Breast epithelium (tissue), 4 donors: ENCODE measurements around the gene CLEC11A. TPM values are rescaled to one million over a fixed set of nuclear protein-coding genes. Genes with fewer than 3 reads are reported as not detected.

Experiments used
- DNase-seq, 2 donors: peaks; one replicate each; pipeline ENCODE4 v3.0.0-alpha.2; 2019; ENCODE audit warnings: low spot score in 2 of 2
- H3K27ac ChIP-seq, 2 donors: fragments of 200-600 bp; sonication (generic) in 1 of 2; one replicate each; pipeline ENCODE4 v1.5.1; 2016 to 2019; ENCODE audit warnings: mild to moderate bottlenecking in 1 of 2
- H3K27me3 ChIP-seq, 2 donors: fragments of 200-600 bp; sonication (generic) in 1 of 2; one replicate each; pipeline versions ENCODE4 v1.5.1 to v1.6.0; 2017 to 2019; ENCODE audit warnings: control low read depth in 1 of 2, mild to moderate bottlenecking in 1 of 2
- H3K36me3 ChIP-seq: fragments of 200-600 bp; one replicate; pipeline ENCODE4 v1.5.1; 2019
- H3K4me1 ChIP-seq, 2 donors: fragments of 200-600 bp; sonication (generic); one replicate each; pipeline ENCODE4 v1.5.1; 2016 to 2019; ENCODE audit warnings: control low read depth in 1 of 2
- H3K4me3 ChIP-seq, 3 donors: fragments of 200-600 bp; sonication (generic); 1 replicate in 2 of 3; 2 replicates in 1 of 3; pipeline ENCODE4 v1.5.1; 2016 to 2019; ENCODE audit warnings: mild to moderate bottlenecking in 3 of 3, moderate library complexity in 2 of 3
- H3K9me3 ChIP-seq, 2 donors: fragments of 200-600 bp; sonication (generic) in 1 of 2; one replicate each; pipeline ENCODE4 v1.5.1; 2016 to 2019; ENCODE audit warnings: control low read depth in 1 of 2
- POLR2A ChIP-seq: fragments of 450-650 bp; IDR thresholded peaks from one replicate; pipeline ENCODE4 v1.6.1; 2016; ENCODE audit warnings: antibody characterized with exemption, mild to moderate bottlenecking, moderate library complexity
- POLR2AphosphoS5 ChIP-seq, 3 donors: sonication (generic); formaldehyde crosslinking; IDR thresholded peaks; one replicate each; pipeline ENCODE4 v1.6.1; 2017; ENCODE audit warnings: antibody characterized with exemption in 3 of 3
- intact Hi-C: fragments of 100-400 bp; cut with DNase I; formaldehyde crosslinking; loops from one replicate; pipeline ENCODE4 v1.15.1; 2023; ENCODE audit warnings: low total_unique reads
- total RNA-seq, 3 donors: library from RNA; depleted of rRNA; stranded (reverse); fragments of >200 nt; gene quantifications; one replicate each; pipeline ENCODE4 v1.1.0, GENCODE V29; 2016
- TF ChIP-seq, protein P1 (sequence below), 3 donors: fragments of 450-650 bp; IDR thresholded peaks; one replicate each; pipeline ENCODE4 v1.5.1; 2016 to 2017; ENCODE audit warnings: antibody characterized with exemption in 3 of 3, mild to moderate bottlenecking in 3 of 3, moderate library complexity in 3 of 3

CLEC11A gene
- total RNA-seq, 3 donors from 2014 or later, result 16.4 to 24.3 (median 20.6) TPM

DNA sequence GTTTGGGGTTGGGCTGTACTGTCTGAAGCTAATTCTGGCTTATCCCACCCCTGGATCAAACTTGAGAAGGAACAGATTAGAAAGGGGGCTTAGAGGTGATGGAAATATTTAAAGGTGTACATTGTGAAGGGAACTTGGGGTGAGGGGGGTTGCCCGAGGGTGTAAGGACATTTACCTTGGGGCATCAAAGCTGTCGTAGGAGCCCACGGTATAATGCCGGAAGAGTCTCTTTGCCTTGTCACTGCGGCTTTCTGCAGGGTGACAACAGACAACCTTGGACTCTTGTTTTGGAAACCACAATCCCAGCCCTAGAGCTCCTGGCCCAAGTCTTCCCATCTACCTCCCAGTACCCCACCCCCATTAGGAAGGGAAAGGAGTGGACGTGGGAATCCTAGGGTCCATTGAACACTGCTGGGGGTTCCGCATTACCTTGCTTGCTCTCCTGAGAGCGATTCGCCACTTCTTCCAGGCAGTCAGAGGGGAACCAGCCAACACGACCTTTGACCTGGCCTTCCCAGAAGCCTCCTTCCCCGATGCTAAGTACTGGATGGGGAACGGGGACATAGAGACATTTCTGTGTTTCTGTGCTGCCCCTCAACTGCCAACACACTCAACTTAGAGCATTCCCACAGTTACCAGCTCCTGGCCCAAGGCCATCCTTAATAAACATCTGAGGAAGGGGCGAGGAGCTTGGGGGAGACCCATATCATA is 25.6 kb upstream of the CLEC11A start:
- no peak for DNase-seq
- Histone ChIP-seq H3K9me3 (no peaks in the 10 kb centered on the region), H3K36me3 (no peaks in the 10 kb centered on the region), H3K4me1 (no peaks in the 10 kb centered on the region), H3K27ac (no peak overlapping the region), H3K4me3 (no peak overlapping the region), H3K27me3 (peaks cover 11 to 58% of the 10 kb centered on the region in 2 donors)
- intact Hi-C loops, result no loop called here
- TF ChIP-seq, protein P1, sequence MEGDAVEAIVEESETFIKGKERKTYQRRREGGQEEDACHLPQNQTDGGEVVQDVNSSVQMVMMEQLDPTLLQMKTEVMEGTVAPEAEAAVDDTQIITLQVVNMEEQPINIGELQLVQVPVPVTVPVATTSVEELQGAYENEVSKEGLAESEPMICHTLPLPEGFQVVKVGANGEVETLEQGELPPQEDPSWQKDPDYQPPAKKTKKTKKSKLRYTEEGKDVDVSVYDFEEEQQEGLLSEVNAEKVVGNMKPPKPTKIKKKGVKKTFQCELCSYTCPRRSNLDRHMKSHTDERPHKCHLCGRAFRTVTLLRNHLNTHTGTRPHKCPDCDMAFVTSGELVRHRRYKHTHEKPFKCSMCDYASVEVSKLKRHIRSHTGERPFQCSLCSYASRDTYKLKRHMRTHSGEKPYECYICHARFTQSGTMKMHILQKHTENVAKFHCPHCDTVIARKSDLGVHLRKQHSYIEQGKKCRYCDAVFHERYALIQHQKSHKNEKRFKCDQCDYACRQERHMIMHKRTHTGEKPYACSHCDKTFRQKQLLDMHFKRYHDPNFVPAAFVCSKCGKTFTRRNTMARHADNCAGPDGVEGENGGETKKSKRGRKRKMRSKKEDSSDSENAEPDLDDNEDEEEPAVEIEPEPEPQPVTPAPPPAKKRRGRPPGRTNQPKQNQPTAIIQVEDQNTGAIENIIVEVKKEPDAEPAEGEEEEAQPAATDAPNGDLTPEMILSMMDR (IDR thresholded peaks at IDR 0.05), result no peak
- no peak for TF ChIP-seq POLR2AphosphoS5 (IDR thresholded peaks at IDR 0.05)
- no peak for TF ChIP-seq POLR2A

DNA sequence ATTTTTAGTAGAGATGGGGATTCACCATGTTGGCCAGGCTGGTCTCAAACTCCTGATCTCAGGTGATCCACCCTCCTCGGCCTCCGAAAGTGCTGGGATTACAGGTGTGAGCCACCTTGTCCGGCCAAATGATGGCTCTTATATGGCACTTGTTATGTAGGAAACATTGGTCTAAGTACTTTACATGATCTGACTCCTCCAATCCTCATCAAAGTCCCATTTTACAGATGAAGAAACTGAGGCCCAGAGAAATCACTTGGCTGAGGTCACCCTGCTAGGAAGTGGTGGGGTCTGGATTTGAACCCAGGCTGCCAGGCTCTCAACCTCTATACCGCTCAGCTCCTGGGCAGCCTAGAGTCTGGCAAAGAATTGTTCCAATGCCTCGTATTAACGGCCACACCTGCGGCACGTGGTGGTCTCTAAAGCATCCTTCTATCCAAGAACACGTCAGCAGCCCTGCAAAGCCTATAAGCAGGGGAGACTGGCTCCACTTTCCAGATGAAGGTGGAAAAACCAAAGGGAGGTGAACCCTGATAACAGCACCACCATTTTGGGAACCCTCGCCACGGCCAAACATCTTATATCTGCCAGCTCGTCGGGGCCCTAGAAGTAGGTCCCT is 21.7 kb upstream of the CLEC11A start:
- Histone ChIP-seq H3K36me3 (no peaks in the 10 kb centered on the region), H3K9me3 (no peaks in the 10 kb centered on the region), H3K4me1 (no peaks in the 10 kb centered on the region), H3K27ac (no peak overlapping the region), H3K4me3 (no peak overlapping the region), H3K27me3 (peaks cover 2 to 43% of the 10 kb centered on the region in 2 donors)
- TF ChIP-seq POLR2A (no peak), POLR2AphosphoS5 (IDR thresholded peaks at IDR 0.05) (no peak)
- TF ChIP-seq, protein P1 (IDR thresholded peaks at IDR 0.05), result no peak
- no peak for DNase-seq
- intact Hi-C loops, result no loop called here

DNA sequence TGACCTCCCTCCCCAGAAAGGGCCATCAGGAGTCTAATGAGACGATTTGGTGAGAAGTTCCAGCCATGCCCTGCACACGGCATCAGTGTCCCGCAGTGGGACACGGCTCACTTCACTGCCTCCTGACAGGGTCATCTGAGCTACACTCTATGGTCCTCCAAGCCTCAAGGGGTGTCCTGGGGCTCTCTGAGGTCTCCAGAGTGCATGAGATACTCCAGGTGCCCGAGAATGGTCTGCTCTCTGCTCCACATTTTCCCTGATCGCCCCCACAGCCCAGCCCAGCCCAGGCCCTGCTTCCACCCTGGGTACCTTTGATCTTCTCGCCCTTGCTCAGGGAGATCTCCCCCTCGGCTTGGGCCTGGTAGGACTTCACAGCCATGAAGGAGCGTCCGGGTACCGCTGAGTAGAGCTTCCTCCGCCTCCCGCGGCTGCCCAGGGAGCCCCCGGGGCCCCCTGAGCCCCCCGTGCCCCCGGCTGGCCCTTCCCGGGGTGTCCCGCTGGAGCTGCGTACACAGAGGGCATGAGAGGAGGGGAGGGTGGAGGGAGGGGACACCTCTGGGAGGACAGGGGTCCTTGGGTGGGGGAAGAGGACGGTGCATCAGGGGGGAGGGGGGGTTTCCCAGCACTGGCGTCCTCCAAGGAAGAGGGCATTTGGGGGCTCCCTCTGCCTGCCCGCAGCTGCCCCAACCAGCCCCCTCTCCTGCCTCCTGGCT is 20.9 kb upstream of the CLEC11A start:
- Histone ChIP-seq H3K36me3 (no peaks in the 10 kb centered on the region), H3K4me3 (no peak overlapping the region), H3K9me3 (no peaks in the 10 kb centered on the region), H3K4me1 (no peaks in the 10 kb centered on the region), H3K27me3 (peaks cover 2 to 35% of the 10 kb centered on the region in 2 donors), H3K27ac (no peak overlapping the region)
- DNase-seq, result no peak
- intact Hi-C loops, result no loop called here
- TF ChIP-seq, protein P1 (IDR thresholded peaks at IDR 0.05), result no peak
- TF ChIP-seq POLR2AphosphoS5 (IDR thresholded peaks at IDR 0.05) (no peak), POLR2A (no peak)

DNA sequence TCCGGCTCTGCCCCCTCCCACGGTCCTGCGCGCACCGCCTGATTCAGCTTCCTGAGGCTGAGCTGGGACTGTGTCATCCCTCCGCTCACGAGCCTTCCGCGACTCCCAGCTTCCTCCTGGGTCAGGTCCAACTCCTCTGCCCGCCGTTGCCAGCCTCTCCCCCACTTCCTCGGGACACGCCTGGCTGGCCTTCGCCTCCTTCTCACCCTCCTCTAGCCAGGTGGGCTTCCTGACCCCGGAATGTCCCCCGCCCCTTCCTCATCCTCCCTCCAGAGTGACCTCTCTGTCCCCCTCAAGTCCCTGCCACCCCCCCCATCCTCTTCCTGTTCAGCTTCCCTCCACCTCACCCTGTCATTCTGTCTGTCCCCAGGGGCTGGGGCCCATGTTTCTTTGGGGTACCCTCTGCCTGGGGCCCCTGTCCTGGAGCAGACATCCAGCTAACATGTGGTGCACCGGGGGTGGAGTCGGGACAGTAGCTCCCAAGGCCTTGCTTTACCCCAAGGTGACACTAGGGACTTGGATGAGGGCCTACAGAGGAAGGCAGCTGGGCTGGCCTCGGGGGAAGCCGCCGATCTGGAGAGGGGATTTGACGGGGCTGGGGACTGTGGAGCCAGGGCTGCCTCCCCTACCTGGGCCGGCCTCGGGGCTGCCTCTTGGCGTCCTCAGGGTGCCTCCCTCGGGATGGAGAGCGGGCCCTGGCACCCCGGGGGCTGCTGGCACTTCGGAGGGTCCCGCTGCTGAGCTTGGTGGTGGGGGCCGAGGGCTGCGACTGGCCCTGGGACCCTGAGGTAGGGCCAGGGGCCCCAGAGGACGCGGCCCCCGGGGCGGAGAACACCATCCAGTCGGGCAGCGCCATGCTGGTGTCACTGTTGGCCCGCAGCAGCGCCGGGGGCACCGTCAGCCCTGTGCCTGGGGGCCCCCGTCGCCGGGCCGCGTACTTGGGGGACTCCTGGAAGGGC is 20.0 kb upstream of the CLEC11A start:
- H3K27ac ChIP-seq, result no peak overlapping the region
- H3K27me3 ChIP-seq, result peaks cover 2 to 33% of the 10 kb centered on the region in 2 donors
- H3K36me3 ChIP-seq, result no peaks in the 10 kb centered on the region
- no peaks in the 10 kb centered on the region for H3K4me1 ChIP-seq
- no peak for DNase-seq
- no peak for TF ChIP-seq POLR2A
- TF ChIP-seq, protein P1 (IDR thresholded peaks at IDR 0.05), result no peak
- TF ChIP-seq POLR2AphosphoS5 (IDR thresholded peaks at IDR 0.05), result no peak
- H3K9me3 ChIP-seq, result no peaks in the 10 kb centered on the region
- intact Hi-C loops, result no loop called here
- H3K4me3 ChIP-seq, result no peak overlapping the region
